COLO829 (cell line): Measurements from ENCODE around the gene RBM27.
"Not testable (repeated sequence)": the region's sequence is repeated elsewhere in the genome, so short reads cannot be mapped to it uniquely, and the experiment has no call there.

Experiments used
- DNase-seq: peaks from one replicate; pipeline ENCODE4 v3.0.0; 2012; ENCODE audit warnings: low spot score

RBM27 gene

GRCh38 chr5:146208916-146209522 lies 5.6 kb downstream of the RBM27 start:
- DNase-seq: no peak

GRCh38 chr5:146209714-146210113 lies 6.3 kb downstream of the RBM27 start:
- DNase-seq: no peak

GRCh38 chr5:146210810-146211209 lies 7.4 kb downstream of the RBM27 start:
- not testable (repeated sequence) for DNase-seq

- DNase-seq: no peak
Observed at GRCh38 chr5:146213210-146213826, 9.9 kb downstream of the RBM27 start.

GRCh38 chr5:146214881-146215280 lies 11.5 kb downstream of the RBM27 start:
- DNase-seq: not testable (repeated sequence)

GRCh38 chr5:146218168-146218567 lies 14.8 kb downstream of the RBM27 start:
- DNase-seq: no peak

GRCh38 chr5:146219243-146219642 lies 15.8 kb downstream of the RBM27 start:
- DNase-seq: no peak

- DNase-seq: no peak
Observed at GRCh38 chr5:146221234-146221633, 17.8 kb downstream of the RBM27 start.

GRCh38 chr5:146222005-146222404 lies 18.6 kb downstream of the RBM27 start:
- no peak for DNase-seq

- DNase-seq: no peak
Observed at GRCh38 chr5:146223179-146223578, 19.8 kb downstream of the RBM27 start.

GRCh38 chr5:146229222-146229621 lies 25.8 kb downstream of the RBM27 start:
- no peak for DNase-seq

GRCh38 chr5:146232223-146232622 lies 28.8 kb downstream of the RBM27 start:
- DNase-seq: no peak

GRCh38 chr5:146233441-146233840 lies 30.0 kb downstream of the RBM27 start:
- DNase-seq: no peak

- no peak for DNase-seq
Observed at GRCh38 chr5:146238973-146239372, 35.6 kb downstream of the RBM27 start.

- no peak for DNase-seq
Observed at GRCh38 chr5:146240951-146241350, 37.5 kb downstream of the RBM27 start.

GRCh38 chr5:146243247-146243646 lies 39.8 kb downstream of the RBM27 start:
- DNase-seq: no peak

- no peak for DNase-seq
Observed at GRCh38 chr5:146248561-146248960, 45.2 kb downstream of the RBM27 start.

- DNase-seq: no peak
Observed at GRCh38 chr5:146249801-146250200, 46.4 kb downstream of the RBM27 start.
